ENCODE results near the gene VAV1.

The VAV1 gene

DNA sequence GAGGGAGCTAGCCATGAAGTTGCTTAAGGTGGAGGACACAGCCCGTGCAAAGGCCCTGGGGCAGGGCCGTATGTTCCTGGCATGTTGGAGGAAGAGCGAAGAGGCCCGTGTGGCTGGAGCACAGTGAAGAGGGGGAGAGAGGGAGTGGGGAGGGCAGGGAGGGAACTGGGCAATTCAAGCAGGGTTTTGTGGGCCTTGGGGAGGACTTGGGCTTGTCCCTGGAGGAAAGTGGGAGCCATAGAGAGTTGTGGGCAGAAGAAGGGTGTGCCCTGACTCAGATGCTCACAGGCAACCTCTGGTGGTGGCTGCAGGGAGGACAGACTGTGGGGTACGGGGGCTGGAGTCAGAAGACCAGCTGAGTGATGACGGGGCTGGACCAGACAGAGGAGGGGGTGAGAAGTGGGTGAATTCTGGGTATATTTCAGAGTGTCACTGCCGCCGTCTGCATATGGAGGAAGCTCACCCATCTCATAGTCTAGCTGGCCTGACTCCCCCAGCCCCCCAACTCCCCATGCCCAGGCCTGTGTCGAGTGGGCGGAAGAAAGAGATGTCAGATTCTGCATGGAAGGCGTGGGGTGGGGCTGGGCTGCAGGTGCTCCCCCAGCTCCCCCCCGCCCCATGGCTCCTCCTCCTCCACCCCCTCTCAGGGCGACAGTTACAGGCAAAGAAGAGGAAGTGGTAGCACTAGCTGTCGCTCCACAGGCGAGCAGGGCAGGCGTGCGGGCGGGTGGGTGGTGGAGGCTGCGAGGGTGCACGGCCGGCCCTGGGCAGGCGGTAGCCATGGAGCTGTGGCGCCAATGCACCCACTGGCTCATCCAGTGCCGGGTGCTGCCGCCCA, at the start of gene VAV1:
VAV1 (plus strand) TSS at position 681 of the 838 bp plus-strand sequence; CDS start at position 781, 100 bp downstream.
- DNase-seq (ENCODE audit: low read depth, low spot score) = no peak

- no peak for DNase-seq (ENCODE audit: low read depth, low spot score)
Measured at GRCh38 chr19:6723108-6723618, 49.3 kb upstream of the VAV1 start.

GRCh38 chr19:6723738-6724137, 48.8 kb upstream of the VAV1 start:
- DNase-seq (ENCODE audit: low read depth, low spot score) = no peak

- no peak for DNase-seq (ENCODE audit: low read depth, low spot score)
Measured at GRCh38 chr19:6724631-6725492, 47.6 kb upstream of the VAV1 start.

DNA sequence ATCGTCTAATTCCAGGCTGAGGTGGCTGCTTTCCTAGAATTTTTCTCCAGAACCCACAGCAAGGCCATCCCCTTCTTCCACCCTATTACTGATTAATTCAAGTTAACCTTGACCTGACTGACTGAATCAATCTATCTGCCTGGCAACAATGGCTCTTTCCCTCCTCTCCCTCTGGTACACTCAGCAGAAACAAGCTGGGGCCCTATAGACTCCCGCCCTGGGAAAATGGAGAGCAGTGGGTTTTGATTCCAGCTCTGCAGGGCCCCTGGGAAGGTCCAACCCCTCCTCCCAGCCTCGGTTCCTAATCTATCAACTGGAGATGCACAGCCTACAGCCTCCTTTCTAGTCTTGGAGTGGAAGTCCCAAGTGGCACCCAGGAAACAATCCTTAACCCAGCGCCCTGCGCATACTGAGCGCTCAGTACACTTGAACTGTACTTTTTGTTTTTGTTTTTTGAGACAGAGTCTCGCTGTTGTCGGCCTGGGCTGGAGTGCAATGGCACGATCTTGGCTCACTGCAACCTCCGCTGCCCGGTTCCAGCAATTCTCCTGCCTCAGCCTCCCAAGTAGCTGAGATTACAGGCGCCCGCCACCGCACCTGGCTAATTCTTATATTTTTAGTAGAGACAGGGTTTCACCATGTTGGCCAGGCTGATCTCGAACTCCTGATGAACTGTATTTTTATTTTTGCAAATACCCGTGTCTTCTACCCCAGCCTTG, 46.8 kb upstream of the VAV1 start:
- no peak for DNase-seq (ENCODE audit: low read depth, low spot score)

- no peak for DNase-seq (ENCODE audit: low read depth, low spot score)
Measured at GRCh38 chr19:6728346-6728745, 44.2 kb upstream of the VAV1 start.

DNA sequence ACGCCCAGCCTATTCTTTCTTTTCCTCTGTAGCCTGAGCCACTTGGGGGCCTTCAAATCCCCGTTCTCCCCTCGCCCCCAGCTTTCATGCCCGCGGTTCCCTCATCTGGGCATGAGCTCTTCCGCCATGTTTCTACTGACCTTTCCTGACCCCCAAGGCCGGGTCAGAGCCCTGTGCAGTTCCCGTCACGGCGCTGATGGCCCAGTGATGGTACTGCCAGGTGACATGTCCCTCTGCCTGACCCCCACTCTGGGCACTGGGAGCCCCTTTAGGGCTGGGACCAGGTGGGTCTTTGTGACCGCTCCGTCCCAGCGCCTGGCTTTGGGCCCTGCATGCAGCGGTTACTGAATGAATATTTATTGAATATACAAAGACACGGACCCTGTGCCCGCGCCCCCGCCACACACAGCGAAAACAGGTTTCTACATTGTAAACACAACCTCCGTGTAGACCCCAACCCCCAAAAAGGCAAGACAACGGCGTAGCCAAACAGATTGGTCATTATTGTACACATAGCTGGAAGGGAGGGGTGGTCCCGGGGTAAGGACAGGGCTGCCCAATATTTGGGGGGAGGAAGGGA, 42.8 kb upstream of the VAV1 start:
- no peak for DNase-seq (ENCODE audit: low read depth, low spot score)

GRCh38 chr19:6730153-6730804, 42.2 kb upstream of the VAV1 start:
- no peak for DNase-seq (ENCODE audit: low read depth, low spot score)

- DNase-seq (ENCODE audit: low read depth, low spot score) = no peak
Measured at GRCh38 chr19:6730941-6731670, 41.4 kb upstream of the VAV1 start.

DNA sequence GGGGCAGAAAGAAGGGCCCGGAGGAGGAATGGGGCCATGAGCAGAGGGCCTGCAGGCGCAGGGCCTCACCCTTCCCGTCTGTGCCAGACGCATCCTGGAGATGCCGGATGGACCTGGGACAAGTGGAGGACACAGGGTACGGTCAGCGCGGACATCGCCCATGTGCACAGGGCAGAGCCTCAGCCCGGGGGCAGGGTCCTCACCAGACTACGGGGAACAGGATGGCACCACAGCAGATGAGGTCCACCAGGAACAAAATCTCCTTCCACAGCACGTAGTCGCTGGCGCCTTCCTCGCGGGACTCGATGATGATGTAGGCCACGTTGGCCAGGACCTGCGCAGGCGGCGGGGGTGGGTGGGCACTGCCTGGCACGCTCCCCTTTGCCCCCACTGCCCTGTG, 40.7 kb upstream of the VAV1 start:
- DNase-seq (ENCODE audit: low read depth, low spot score) = no peak

- DNase-seq (ENCODE audit: low read depth, low spot score) = no peak
Measured at GRCh38 chr19:6732803-6733337, 39.6 kb upstream of the VAV1 start.

GRCh38 chr19:6733338-6734095, 39.0 kb upstream of the VAV1 start:
- DNase-seq (ENCODE audit: low read depth, low spot score) = no peak

DNA sequence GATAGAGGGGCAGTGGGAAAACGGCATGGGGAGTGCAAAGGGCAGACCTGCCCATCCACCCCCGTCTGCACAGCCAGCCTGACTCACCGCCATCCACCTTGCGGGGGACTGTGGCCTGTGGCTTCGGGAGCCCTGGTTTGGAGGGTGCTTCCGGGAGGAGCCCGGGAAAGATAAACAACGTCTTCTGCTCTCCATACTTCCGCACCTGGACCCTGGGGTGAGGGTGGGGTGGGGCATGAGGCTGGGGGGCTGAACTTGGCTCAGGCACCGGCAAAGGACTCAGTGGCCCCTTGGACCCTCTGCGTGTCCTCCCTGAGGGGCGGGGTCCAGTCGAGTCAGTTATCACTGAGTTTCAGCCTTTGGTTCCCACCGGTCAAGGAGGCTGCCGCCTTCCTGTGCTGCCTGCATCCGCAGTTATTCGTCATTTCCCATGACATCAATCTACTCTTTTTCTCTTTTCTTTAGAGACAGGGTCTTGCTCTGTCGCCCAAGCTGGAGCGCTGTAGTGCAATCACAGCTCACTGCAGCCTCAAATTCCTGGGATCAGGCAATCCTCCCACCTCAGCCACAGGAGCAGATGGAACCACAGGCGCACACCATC, 38.3 kb upstream of the VAV1 start:
- DNase-seq (ENCODE audit: low read depth, low spot score) = no peak

DNA sequence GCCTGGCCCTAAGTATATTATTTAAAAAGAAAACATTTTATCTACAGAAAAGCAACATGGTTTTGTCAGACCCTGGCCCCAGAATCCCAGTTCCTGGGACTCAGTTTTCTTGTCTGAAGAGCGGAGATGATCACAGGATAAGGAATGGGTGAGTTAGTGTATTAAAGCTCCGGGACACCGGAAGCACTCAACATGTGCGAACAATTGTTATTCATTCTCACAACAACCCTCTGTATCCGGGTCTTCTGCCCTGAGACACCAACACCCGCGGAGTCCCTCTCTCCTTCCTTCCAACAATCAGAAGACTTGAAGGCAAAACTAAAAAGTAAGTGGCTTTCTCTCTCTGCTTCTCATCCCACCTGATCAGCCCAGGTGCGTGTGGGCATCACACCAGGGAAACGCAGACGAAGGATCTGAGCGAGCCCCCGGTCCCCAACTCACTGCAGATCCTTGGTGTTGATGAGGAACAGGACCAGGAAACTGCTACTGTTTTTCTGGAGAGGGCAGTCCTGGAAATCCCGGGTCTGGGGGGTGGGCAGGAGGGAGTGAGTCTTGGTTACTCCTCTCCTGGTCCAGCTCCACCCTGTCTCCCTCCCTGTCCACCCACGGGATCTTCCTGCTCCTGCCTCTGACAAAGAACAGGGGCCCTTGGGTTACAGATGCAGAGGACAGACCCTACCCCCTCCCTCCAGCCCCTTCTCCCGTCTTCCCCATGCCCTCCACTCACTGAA, 37.2 kb upstream of the VAV1 start:
- DNase-seq (ENCODE audit: low read depth, low spot score) = no peak

DNA sequence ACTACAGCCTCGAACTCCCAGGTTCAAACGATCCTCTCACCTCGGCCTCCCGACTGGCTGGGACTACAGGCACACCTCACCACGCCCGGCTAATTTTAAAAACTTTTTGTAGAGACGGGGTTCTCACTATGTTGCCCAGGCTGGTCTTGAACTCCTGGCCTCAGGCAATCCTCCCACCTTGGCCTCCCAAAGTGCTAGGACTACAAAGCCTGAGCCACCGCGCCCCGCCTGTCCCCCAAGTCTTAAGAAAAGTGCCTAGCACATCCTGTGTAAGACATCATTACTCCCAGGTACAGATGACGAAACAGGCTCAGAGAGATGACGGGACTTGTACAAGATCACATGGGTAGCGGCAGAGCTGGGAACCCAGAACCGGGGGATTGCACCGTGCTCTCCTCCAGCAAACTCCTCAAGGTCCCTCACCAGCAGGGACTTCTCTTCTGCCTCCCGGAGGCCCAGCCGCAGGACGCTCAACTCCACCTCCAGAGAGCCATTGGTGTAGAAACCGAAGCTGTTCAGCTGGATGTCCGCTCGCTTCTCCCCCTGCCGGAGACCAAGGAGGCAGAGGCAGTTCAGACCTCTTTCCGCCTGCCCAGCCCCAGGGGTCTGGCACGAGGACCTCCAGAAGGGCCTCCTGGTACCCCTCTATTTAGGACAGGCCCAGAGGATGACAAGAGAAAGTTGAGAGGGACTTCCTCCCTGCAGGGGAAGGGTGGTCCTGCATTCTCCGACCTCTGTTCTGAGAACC, 36.2 kb upstream of the VAV1 start:
- no peak for DNase-seq (ENCODE audit: low read depth, low spot score)

DNA sequence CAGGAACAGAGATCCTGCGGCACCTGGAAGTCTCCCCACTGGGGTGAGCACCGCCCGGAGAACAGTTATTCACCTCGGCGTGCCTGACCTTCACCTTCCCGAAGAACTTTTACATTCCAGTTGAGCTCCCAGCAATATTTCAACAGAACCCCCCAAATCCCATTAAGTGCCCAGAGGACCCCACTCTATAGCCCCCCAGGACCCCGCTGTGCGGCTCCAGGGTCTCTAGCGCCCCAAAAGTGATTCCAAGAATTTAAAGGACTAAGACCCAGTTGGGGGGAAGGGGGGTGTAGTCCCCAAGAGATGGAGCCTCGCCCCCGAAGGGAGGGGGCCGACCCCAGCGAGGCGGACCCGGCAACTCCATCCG, 35.6 kb upstream of the VAV1 start:
- DNase-seq (ENCODE audit: low read depth, low spot score) = no peak

- DNase-seq (ENCODE audit: low read depth, low spot score) = peak; percentile 100
Measured at GRCh38 chr19:6737284-6737872, 35.1 kb upstream of the VAV1 start, which contains the start of gene GPR108. GPR108 (minus strand) TSS chr19:6737580; CDS start chr19:6737576, 4 bp downstream.
